Lower lobe of right lung (tissue), 2 donors: Measurements from ENCODE around the gene EAF2. TPM values are rescaled to one million over a fixed set of nuclear protein-coding genes. Genes with fewer than 3 reads are reported as not detected.

Source experiments
- ATAC-seq, 2 donors: fragments of 200-7000 bp; cut with Tn5 transposase; one replicate each; pipeline ENCODE4 v1.9.1; 2020 to 2022; ENCODE audit warnings: mild to moderate bottlenecking in 2 of 2, moderate library complexity in 2 of 2
- DNase-seq: peaks from one replicate; pipeline ENCODE4 v3.0.0-alpha.2; 2020
- H3K27ac ChIP-seq: fragments of 200-600 bp; one replicate; pipeline ENCODE4 v1.8.0; 2022
- H3K27me3 ChIP-seq: fragments of 200-600 bp; one replicate; pipeline ENCODE4 v1.8.0; 2022; ENCODE audit warnings: low read depth
- H3K36me3 ChIP-seq: fragments of 200-600 bp; one replicate; pipeline ENCODE4 v1.8.0; 2022; ENCODE audit warnings: mild to moderate bottlenecking
- H3K4me1 ChIP-seq: fragments of 200-600 bp; one replicate; pipeline ENCODE4 v1.8.0; 2022
- H3K4me3 ChIP-seq: fragments of 200-600 bp; one replicate; pipeline ENCODE4 v1.8.0; 2022; ENCODE audit warnings: mild to moderate bottlenecking
- H3K9me3 ChIP-seq: fragments of 200-600 bp; one replicate; pipeline ENCODE4 v1.8.0; 2022
- intact Hi-C: fragments of 100-400 bp; cut with DNase I; formaldehyde crosslinking; loops from one replicate; pipeline ENCODE4 v1.11.0; 2022
- long read RNA-seq: library from polyadenylated mRNA; unstranded; transcript quantifications from one replicate; pipeline ENCODE4 v2.0.0, GENCODE V29; 2021
- total RNA-seq: library from RNA; stranded (reverse); fragmentation: NEBNext Ultra II Directional; extraction: Animal tissue kit (Norgen Biotek cat#: 25700); gene quantifications from one replicate; pipeline ENCODE4 v1.2.1, GENCODE V29; 2021
- TF ChIP-seq, protein P1 (sequence below): fragments of 200-600 bp; IDR thresholded peaks from one replicate; pipeline ENCODE4 v1.8.0; 2022; ENCODE audit warnings: antibody characterized with exemption, mild to moderate bottlenecking
- donor health status: DM: no; HTN: yes; CAD: no; lungs with severe emphysema.

The EAF2 gene
- total RNA-seq, result 7.3 TPM
- long read RNA-seq, partial matches to known transcripts, result 1 of 7 reads
- long read RNA-seq, other reads (novel, unspliced or antisense), result 1 of 7 reads

DNA sequence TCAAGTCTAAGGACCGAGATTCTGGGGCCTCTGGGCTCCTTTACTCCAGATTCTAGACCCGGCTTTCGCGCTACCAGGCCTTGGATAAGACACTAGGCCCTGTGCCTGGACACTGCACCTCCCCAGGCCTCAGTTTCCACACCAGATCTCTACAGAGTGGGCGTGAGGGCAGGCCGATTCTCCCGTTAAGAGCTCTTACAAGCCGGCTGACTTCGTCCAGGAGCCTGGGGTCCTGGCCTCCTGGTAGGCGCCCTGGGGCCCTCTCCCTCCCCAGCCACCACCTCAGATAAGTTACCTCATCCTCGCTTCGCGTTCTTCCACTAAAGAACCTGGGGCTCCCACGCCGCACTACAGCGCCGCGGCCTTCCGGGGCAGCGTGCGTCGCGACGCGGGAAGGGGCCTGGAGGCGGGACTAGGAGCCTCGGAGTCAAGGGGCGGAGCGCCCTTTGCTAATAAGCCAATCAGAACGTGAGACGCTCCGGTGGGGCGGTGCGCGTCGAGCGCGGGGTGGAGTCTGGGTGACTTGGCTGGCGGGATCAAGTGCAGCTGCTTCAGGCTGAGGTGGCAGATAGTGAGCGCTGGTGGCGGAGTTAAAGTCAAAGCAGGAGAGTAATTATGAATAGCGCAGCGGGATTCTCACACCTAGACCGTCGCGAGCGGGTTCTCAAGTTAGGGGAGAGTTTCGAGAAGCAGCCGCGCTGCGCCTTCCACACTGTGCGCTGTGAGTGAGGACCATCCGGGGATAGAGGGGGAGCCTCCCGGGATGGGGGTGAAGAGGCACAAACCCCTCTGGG, at the start of gene EAF2, which contains the start of gene IQCB1:
EAF2 (plus strand) TSS at position 539 of the 794 bp plus-strand sequence; CDS start at position 616, 77 bp downstream.
IQCB1 (minus strand) TSS at position 390 of the 794 bp plus-strand sequence. CDS start 6,100 bp downstream, outside the sequence.
- ATAC-seq, result peak; percentile 100
- H3K4me3 ChIP-seq, result peak within 1 kb of the TSS; percentile 78
- peak within 1 kb of the TSS; percentile 86 for H3K27ac ChIP-seq
- H3K4me1 ChIP-seq, result peaks cover 20% of the 10 kb centered on the region
- peaks cover 10% of the 10 kb centered on the region for H3K36me3 ChIP-seq
- intact Hi-C loops, result no loop called here
- no peaks in the 10 kb centered on the region for H3K27me3 ChIP-seq
- TF ChIP-seq, protein P1, sequence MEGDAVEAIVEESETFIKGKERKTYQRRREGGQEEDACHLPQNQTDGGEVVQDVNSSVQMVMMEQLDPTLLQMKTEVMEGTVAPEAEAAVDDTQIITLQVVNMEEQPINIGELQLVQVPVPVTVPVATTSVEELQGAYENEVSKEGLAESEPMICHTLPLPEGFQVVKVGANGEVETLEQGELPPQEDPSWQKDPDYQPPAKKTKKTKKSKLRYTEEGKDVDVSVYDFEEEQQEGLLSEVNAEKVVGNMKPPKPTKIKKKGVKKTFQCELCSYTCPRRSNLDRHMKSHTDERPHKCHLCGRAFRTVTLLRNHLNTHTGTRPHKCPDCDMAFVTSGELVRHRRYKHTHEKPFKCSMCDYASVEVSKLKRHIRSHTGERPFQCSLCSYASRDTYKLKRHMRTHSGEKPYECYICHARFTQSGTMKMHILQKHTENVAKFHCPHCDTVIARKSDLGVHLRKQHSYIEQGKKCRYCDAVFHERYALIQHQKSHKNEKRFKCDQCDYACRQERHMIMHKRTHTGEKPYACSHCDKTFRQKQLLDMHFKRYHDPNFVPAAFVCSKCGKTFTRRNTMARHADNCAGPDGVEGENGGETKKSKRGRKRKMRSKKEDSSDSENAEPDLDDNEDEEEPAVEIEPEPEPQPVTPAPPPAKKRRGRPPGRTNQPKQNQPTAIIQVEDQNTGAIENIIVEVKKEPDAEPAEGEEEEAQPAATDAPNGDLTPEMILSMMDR, result no peak
- H3K9me3 ChIP-seq, result no peaks in the 10 kb centered on the region
- DNase-seq, result peak; percentile 97

GRCh38 chr3:121786485-121786884, 48.5 kb upstream of the EAF2 start:
- intact Hi-C loops, result no loop called here
- no peaks in the 10 kb centered on the region for H3K9me3 ChIP-seq
- H3K4me3 ChIP-seq, result no peak overlapping the region
- peaks cover 77% of the 10 kb centered on the region for H3K36me3 ChIP-seq
- no peaks in the 10 kb centered on the region for H3K27me3 ChIP-seq
- TF ChIP-seq, protein P1, result no peak
- H3K27ac ChIP-seq, result no peak overlapping the region
- DNase-seq (no peak), ATAC-seq (no peak)
- no peaks in the 10 kb centered on the region for H3K4me1 ChIP-seq

- ATAC-seq (no peak), DNase-seq (no peak)
- no peaks in the 10 kb centered on the region for H3K4me1 ChIP-seq
- H3K4me3 ChIP-seq, result no peak overlapping the region
- H3K27me3 ChIP-seq, result no peaks in the 10 kb centered on the region
- H3K36me3 ChIP-seq, result peaks cover 34% of the 10 kb centered on the region
- intact Hi-C loops, result no loop called here
- TF ChIP-seq, protein P1, result no peak
- no peak overlapping the region for H3K27ac ChIP-seq
- H3K9me3 ChIP-seq, result no peaks in the 10 kb centered on the region
Measured at GRCh38 chr3:121793078-121793477, 41.9 kb upstream of the EAF2 start.

DNA sequence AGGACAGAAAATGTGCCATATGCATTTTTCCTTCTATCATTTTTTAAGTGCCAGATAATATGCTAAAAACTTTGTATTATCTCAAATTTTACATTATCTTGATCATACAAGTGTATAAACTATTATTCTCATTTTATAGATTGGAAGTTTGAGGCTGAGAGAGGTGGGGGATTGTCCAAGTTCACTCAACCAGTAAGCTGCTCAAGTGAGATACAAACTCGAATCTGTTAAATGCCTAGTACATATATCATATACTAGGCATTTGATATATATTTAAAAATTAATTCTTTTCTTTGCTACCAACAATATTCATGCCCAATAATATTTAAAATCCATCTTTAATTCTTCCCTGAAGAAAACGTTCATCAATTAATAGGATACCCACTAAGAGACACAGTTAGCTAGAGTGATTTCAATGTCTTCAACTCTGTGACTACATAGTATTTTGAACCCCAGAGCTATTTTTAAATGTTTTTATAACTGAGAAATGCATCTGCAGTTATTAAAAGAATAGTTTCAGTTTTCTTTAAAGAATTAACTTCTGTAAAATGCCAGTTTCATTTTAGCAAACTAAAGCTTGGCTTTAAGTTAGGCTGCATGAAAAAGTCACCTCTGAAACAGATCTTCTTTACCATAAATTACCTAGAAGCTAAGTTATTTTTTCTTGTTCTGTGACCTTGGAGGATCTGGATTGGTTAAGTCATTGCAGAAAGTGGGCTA, 40.6 kb upstream of the EAF2 start:
- no peak for ATAC-seq
- no peak for DNase-seq
- no peaks in the 10 kb centered on the region for H3K27me3 ChIP-seq
- no peaks in the 10 kb centered on the region for H3K9me3 ChIP-seq
- TF ChIP-seq, protein P1, result no peak
- no peak overlapping the region for H3K4me3 ChIP-seq
- intact Hi-C loops, result no loop called here
- H3K27ac ChIP-seq, result no peak overlapping the region
- peaks cover 21% of the 10 kb centered on the region for H3K36me3 ChIP-seq
- H3K4me1 ChIP-seq, result no peaks in the 10 kb centered on the region

DNA sequence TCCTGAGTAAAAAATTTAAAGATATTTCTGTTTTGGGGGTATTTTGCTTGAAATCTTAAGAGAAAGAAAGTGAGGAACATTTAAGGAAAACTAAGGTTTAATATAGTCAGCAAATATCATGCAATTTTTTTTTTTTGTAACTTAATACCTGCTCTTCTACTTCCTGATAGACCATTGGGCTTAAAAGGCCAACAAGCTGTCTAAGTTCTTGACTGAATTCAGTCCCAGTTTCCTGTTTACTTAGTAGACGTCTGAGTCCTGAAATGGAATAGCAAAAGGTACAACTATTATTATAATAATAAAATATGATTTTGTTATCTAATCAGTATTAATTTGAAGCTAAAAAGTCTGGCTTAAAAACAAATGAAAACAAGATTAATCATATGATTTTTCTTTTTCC, 38.0 kb upstream of the EAF2 start:
- Histone ChIP-seq H3K9me3 (no peaks in the 10 kb centered on the region), H3K27me3 (no peaks in the 10 kb centered on the region), H3K4me3 (no peak overlapping the region), H3K4me1 (no peaks in the 10 kb centered on the region), H3K36me3 (peaks cover 7% of the 10 kb centered on the region), H3K27ac (no peak overlapping the region)
- ATAC-seq, result no peak
- TF ChIP-seq, protein P1, result no peak
- DNase-seq, result no peak
- intact Hi-C loops, result no loop called here
